ENCODE data around the gene CHST3. TPM values are rescaled to one million over a fixed set of nuclear protein-coding genes. Genes with fewer than 3 reads are reported as not detected.
A peak's percentile ranks its signal among the peaks of the same experiment; 100 is the strongest.
"Not testable (repeated sequence)": the region's sequence is repeated elsewhere in the genome, so short reads cannot be mapped to it uniquely, and the experiment has no call there.

The CHST3 gene
- total RNA-seq, 2 experiments from 2014 or later: 0.84 to 0.87 TPM

GRCh38 chr10:71964743-71965515 is 734 bp downstream of the CHST3 start:
- peaks cover 44% of the 10 kb centered on the region for H3K27me3 Mint-ChIP-seq
- peaks cover 13% of the 10 kb centered on the region for H3K4me1 Mint-ChIP-seq
- peak overlapping the region; percentile 75 for H3K4me3 Mint-ChIP-seq
- H3K9me3 Mint-ChIP-seq: no peaks in the 10 kb centered on the region
- H3K36me3 Mint-ChIP-seq: no peaks in the 10 kb centered on the region
- peak; percentile 64 for DNase-seq
- H3K27ac Mint-ChIP-seq: peak overlapping the region; percentile 55

GRCh38 chr10:71965623-71966022 is 1.4 kb downstream of the CHST3 start:
- no peak overlapping the region for H3K27ac Mint-ChIP-seq
- no peaks in the 10 kb centered on the region for H3K36me3 Mint-ChIP-seq
- DNase-seq: no peak
- peak overlapping the region; percentile 44 for H3K4me3 Mint-ChIP-seq
- H3K9me3 Mint-ChIP-seq: no peaks in the 10 kb centered on the region
- H3K4me1 Mint-ChIP-seq: peaks cover 14% of the 10 kb centered on the region
- H3K27me3 Mint-ChIP-seq: peaks cover 44% of the 10 kb centered on the region

GRCh38 chr10:71966046-71967004 is 2.1 kb downstream of the CHST3 start:
- peaks cover 20% of the 10 kb centered on the region for H3K4me1 Mint-ChIP-seq
- H3K27ac Mint-ChIP-seq: no peak overlapping the region
- no peak for DNase-seq
- H3K36me3 Mint-ChIP-seq: no peaks in the 10 kb centered on the region
- H3K4me3 Mint-ChIP-seq: peak overlapping the region; percentile 24
- no peaks in the 10 kb centered on the region for H3K9me3 Mint-ChIP-seq
- H3K27me3 Mint-ChIP-seq: peaks cover 44% of the 10 kb centered on the region

- peaks cover 29% of the 10 kb centered on the region for H3K4me1 Mint-ChIP-seq
- not testable (repeated sequence) for H3K9me3 Mint-ChIP-seq
- H3K27me3 Mint-ChIP-seq: peaks cover 28% of the 10 kb centered on the region
Measured at GRCh38 chr10:71967958-71968357, 3.8 kb downstream of the CHST3 start.

GRCh38 chr10:71968553-71969474 is 4.6 kb downstream of the CHST3 start:
- Mint-ChIP-seq H3K36me3 (no peaks in the 10 kb centered on the region), H3K27ac (no peak overlapping the region), H3K4me1 (peaks cover 36% of the 10 kb centered on the region), H3K4me3 (no peak overlapping the region), H3K27me3 (peaks cover 20% of the 10 kb centered on the region), H3K9me3 (peaks cover 2% of the 10 kb centered on the region)
- no peak for DNase-seq

More at GRCh38 chr10:71967958-71968357, 3.8 kb downstream of the CHST3 start:
- DNase-seq, H3K4me3 Mint-ChIP-seq, H3K36me3 Mint-ChIP-seq, H3K27ac Mint-ChIP-seq: not testable (repeated sequence)

GRCh38 chr10:71969929-71970328 is 5.7 kb downstream of the CHST3 start:
- no peak overlapping the region for H3K4me3 Mint-ChIP-seq
- peaks cover 45% of the 10 kb centered on the region for H3K4me1 Mint-ChIP-seq
- H3K9me3 Mint-ChIP-seq: peaks cover 2% of the 10 kb centered on the region
- H3K27ac Mint-ChIP-seq: no peak overlapping the region
- no peak for DNase-seq
- no peaks in the 10 kb centered on the region for H3K36me3 Mint-ChIP-seq
- peaks cover 17% of the 10 kb centered on the region for H3K27me3 Mint-ChIP-seq

- no peak for DNase-seq
Measured at GRCh38 chr10:71970331-71970730, 6.1 kb downstream of the CHST3 start.

GRCh38 chr10:71970869-71971268 is 6.7 kb downstream of the CHST3 start:
- no peak overlapping the region for H3K27ac Mint-ChIP-seq
- no peak for DNase-seq
- peaks cover 8% of the 10 kb centered on the region for H3K27me3 Mint-ChIP-seq
- peaks cover 2% of the 10 kb centered on the region for H3K9me3 Mint-ChIP-seq
- H3K4me1 Mint-ChIP-seq: peaks cover 40% of the 10 kb centered on the region
- H3K36me3 Mint-ChIP-seq: no peaks in the 10 kb centered on the region
- H3K4me3 Mint-ChIP-seq: no peak overlapping the region

More at GRCh38 chr10:71970331-71970730, 6.1 kb downstream of the CHST3 start:
- H3K27me3 Mint-ChIP-seq: peaks cover 13% of the 10 kb centered on the region
- H3K27ac Mint-ChIP-seq: no peak overlapping the region
- H3K4me1 Mint-ChIP-seq: peaks cover 45% of the 10 kb centered on the region
- H3K4me3 Mint-ChIP-seq: no peak overlapping the region
- H3K36me3 Mint-ChIP-seq: no peaks in the 10 kb centered on the region
- H3K9me3 Mint-ChIP-seq: peaks cover 2% of the 10 kb centered on the region

GRCh38 chr10:71971311-71971731 is 7.1 kb downstream of the CHST3 start:
- H3K4me1 Mint-ChIP-seq: peaks cover 37% of the 10 kb centered on the region
- peaks cover 3% of the 10 kb centered on the region for H3K27me3 Mint-ChIP-seq
- no peak for DNase-seq
- H3K36me3 Mint-ChIP-seq: no peaks in the 10 kb centered on the region
- H3K9me3 Mint-ChIP-seq: peaks cover 2% of the 10 kb centered on the region
- H3K27ac Mint-ChIP-seq: no peak overlapping the region
- no peak overlapping the region for H3K4me3 Mint-ChIP-seq

GRCh38 chr10:71971769-71972555 is 7.8 kb downstream of the CHST3 start:
- DNase-seq: no peak
- H3K36me3 Mint-ChIP-seq: no peaks in the 10 kb centered on the region
- H3K9me3 Mint-ChIP-seq: peaks cover 2% of the 10 kb centered on the region
- no peak overlapping the region for H3K27ac Mint-ChIP-seq
- H3K4me3 Mint-ChIP-seq: no peak overlapping the region
- peaks cover 37% of the 10 kb centered on the region for H3K4me1 Mint-ChIP-seq
- no peaks in the 10 kb centered on the region for H3K27me3 Mint-ChIP-seq

- H3K4me1 Mint-ChIP-seq: peaks cover 37% of the 10 kb centered on the region
- DNase-seq: no peak
- H3K27me3 Mint-ChIP-seq: no peaks in the 10 kb centered on the region
- H3K27ac Mint-ChIP-seq: peak overlapping the region; percentile 79
- peaks cover 2% of the 10 kb centered on the region for H3K9me3 Mint-ChIP-seq
- H3K4me3 Mint-ChIP-seq: no peak overlapping the region
- no peaks in the 10 kb centered on the region for H3K36me3 Mint-ChIP-seq
Measured at GRCh38 chr10:71972746-71973695, 8.8 kb downstream of the CHST3 start.

GRCh38 chr10:71973777-71974488 is 9.7 kb downstream of the CHST3 start:
- Mint-ChIP-seq H3K36me3 (no peaks in the 10 kb centered on the region), H3K4me1 (peaks cover 37% of the 10 kb centered on the region), H3K9me3 (peaks cover 2% of the 10 kb centered on the region), H3K27ac (peak overlapping the region; percentile 79), H3K27me3 (no peaks in the 10 kb centered on the region), H3K4me3 (peak overlapping the region; percentile 29)
- no peak for DNase-seq

All from activated naive CD8-positive, alpha-beta T cell treated with anti-CD3 and anti-CD28 coated beads for 36 hours (primary cell).